CD8-positive, alpha-beta memory T cell (primary cell): ENCODE results near the gene CYTH2. TPM values are rescaled to one million over a fixed set of nuclear protein-coding genes. Genes with fewer than 3 reads are reported as not detected.

Experiments
- CTCF ChIA-PET: fragments of 350-600 bp; sonication (Branson Sonifier 250); formaldehyde crosslinking; loops from one replicate; lab custom pipeline; 2021; ENCODE audit warnings: antibody characterized with exemption; lab: Charles Lee
- POLR2A ChIA-PET: fragments of 350-600 bp; sonication (Branson Sonifier 250); formaldehyde crosslinking; loops from one replicate; lab custom pipeline; 2021; ENCODE audit warnings: antibody characterized with exemption; lab: Charles Lee
- DNase-seq, 5 donors: peaks; one replicate each; pipeline versions ENCODE4 v3.0.0 to v3.0.0-alpha.2; 2020 to 2022; ENCODE audit warnings: mixed read lengths in 1 of 5
- H3K27ac ChIP-seq: one replicate; pipeline ENCODE4 v1.7.0; 2013; ENCODE audit warnings: low read depth, mild to moderate bottlenecking, low read length, moderate library complexity
- H3K27me3 ChIP-seq: 2 replicates; pipeline ENCODE4 v1.7.0; 2013; ENCODE audit warnings: low read length, mild to moderate bottlenecking; ENCODE audit not compliant: insufficient read depth, poor library complexity, severe bottlenecking
- H3K36me3 ChIP-seq: 2 replicates; pipeline ENCODE4 v1.7.0; 2013; ENCODE audit warnings: mild to moderate bottlenecking, low read length, moderate library complexity; ENCODE audit not compliant: insufficient read depth
- H3K4me1 ChIP-seq: 2 replicates; pipeline ENCODE4 v1.7.0; 2013; ENCODE audit warnings: mild to moderate bottlenecking, low read length, moderate library complexity; ENCODE audit not compliant: insufficient read depth
- H3K4me3 ChIP-seq: 2 replicates; pipeline ENCODE4 v1.7.0; 2013; ENCODE audit warnings: mild to moderate bottlenecking, low read length
- H3K9me3 ChIP-seq: 2 replicates; pipeline ENCODE4 v1.7.0; 2013; ENCODE audit warnings: mild to moderate bottlenecking, low read length
- H3K27ac Mint-ChIP-seq, 8 donors: one replicate each; pipeline ENCODE4 v1.8.0; 2020 to 2021; ENCODE audit warnings: mixed read lengths in 8 of 8, mild to moderate bottlenecking in 6 of 8, inconsistent platforms in 3 of 8, moderate library complexity in 3 of 8
- H3K27me3 Mint-ChIP-seq, 2 donors: one replicate each; pipeline ENCODE4 v1.8.0; 2020 to 2021; ENCODE audit warnings: mixed read lengths in 2 of 2, mild to moderate bottlenecking in 1 of 2, moderate library complexity in 1 of 2
- H3K36me3 Mint-ChIP-seq, 3 donors: one replicate each; pipeline ENCODE4 v1.8.0; 2020 to 2021; ENCODE audit warnings: mixed read lengths in 3 of 3, inconsistent platforms in 1 of 3, mild to moderate bottlenecking in 1 of 3
- H3K4me1 Mint-ChIP-seq, 3 donors: one replicate each; pipeline ENCODE4 v1.8.0; 2020 to 2021; ENCODE audit warnings: mixed read lengths in 3 of 3, inconsistent platforms in 1 of 3, mild to moderate bottlenecking in 1 of 3
- H3K4me3 Mint-ChIP-seq, 7 donors: one replicate each; pipeline ENCODE4 v1.8.0; 2020 to 2021; ENCODE audit warnings: mixed read lengths in 7 of 7, mild to moderate bottlenecking in 6 of 7, moderate library complexity in 4 of 7, inconsistent platforms in 2 of 7
- H3K9me3 Mint-ChIP-seq, 5 donors: one replicate each; pipeline ENCODE4 v1.8.0; 2020 to 2022; ENCODE audit warnings: mixed read lengths in 5 of 5, mild to moderate bottlenecking in 3 of 5, moderate library complexity in 2 of 5, inconsistent platforms in 1 of 5
- polyA plus RNA-seq: library from polyadenylated mRNA; unstranded; fragments of 300-500 nt; fragmentation: Illumina TruSeq; gene quantifications from one replicate; pipeline ENCODE4 v1.2.3, GENCODE V29; 2021
- total RNA-seq, 2 experiments: library from RNA; stranded (reverse); gene quantifications; one replicate each; pipeline ENCODE4 v1.2.3, GENCODE V29; 2021

CYTH2 gene
- total and polyA plus RNA-seq, 3 experiments from 2014 or later, result 30.7 to 34.8 (median 33.3) TPM

DNA sequence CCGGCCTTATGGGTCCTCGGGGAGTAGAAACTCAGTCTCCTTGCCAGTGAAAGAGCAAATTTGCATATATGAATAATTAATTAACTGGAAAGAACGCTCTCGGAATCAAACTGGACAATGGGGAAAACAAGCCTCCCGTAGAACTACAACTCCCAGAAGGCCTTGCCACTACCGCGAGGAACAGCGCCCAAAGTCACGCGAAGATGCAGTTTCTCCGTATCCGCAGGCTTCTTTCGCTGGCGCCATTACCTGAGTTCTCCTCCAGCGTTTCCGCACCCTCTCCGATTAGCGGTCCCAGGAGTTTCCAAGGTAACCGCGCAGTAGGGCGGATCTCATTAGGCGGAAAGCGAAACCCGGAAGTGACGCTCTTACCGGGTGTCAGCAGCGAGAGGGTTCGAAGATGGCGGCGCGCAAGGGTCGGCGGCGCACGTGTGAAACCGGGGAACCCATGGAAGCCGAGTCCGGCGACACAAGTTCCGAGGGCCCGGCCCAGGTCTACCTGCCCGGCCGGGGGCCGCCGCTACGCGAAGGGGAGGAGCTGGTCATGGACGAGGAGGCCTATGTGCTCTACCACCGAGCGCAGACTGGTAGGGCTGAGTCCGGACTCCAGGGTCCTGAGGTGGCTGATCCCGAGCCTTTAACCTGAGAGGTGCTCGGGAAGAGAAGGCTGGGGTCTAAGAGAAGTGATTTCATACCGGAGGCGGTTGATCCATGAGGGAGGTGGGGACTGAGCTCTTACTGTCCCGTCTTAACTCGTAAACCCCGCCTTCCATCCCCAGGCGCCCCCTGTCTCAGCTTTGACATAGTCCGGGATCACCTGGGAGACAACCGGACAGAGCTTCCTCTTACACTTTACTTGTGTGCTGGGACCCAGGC lies 23.3 kb upstream of the CYTH2 start, which contains the start of gene GRWD1:
GRWD1 (plus strand) TSS at position 378 of the 876 bp plus-strand sequence; CDS start at position 401, 23 bp downstream.
- peak within 1 kb of the TSS; percentile 78 for H3K27ac ChIP-seq
- H3K27ac Mint-ChIP-seq, result peak within 1 kb of the TSS; percentile 83 to 99 (median 98)
- peaks cover 19% of the 10 kb centered on the region for H3K4me1 ChIP-seq
- H3K27me3 Mint-ChIP-seq, result peaks cover 16 to 17% of the 10 kb centered on the region in 2 donors
- CTCF ChIA-PET, result interaction anchor here (1.4 kb wide), 1 partner anchor 139 kb away, joined by 3 read pairs; no protein-coding TSS in a partner anchor
- H3K36me3 ChIP-seq, result peaks cover 23% of the 10 kb centered on the region
- H3K4me3 ChIP-seq, result peak within 1 kb of the TSS; percentile 83
- peaks cover 28 to 49% (median 41%) of the 10 kb centered on the region in 3 donors for H3K4me1 Mint-ChIP-seq
- POLR2A ChIA-PET, result interaction anchor here (0.5 to 1.2 kb wide), 4 partner anchors 8 to 113 kb away, joined by 3 to 5 read pairs (median 4); no protein-coding TSS in a partner anchor
- DNase-seq, result peak; percentile 83 to 97 (median 90)
- peaks cover 9 to 50% (median 10%) of the 10 kb centered on the region in 3 donors for H3K36me3 Mint-ChIP-seq
- H3K9me3 ChIP-seq, result no peaks in the 10 kb centered on the region
- peak within 1 kb of the TSS; percentile 87 to 98 (median 96) for H3K4me3 Mint-ChIP-seq
- peaks cover 0 to 1% (median 0%) of the 10 kb centered on the region in 5 donors for H3K9me3 Mint-ChIP-seq
- H3K27me3 ChIP-seq, result peaks cover 13% of the 10 kb centered on the region

DNA sequence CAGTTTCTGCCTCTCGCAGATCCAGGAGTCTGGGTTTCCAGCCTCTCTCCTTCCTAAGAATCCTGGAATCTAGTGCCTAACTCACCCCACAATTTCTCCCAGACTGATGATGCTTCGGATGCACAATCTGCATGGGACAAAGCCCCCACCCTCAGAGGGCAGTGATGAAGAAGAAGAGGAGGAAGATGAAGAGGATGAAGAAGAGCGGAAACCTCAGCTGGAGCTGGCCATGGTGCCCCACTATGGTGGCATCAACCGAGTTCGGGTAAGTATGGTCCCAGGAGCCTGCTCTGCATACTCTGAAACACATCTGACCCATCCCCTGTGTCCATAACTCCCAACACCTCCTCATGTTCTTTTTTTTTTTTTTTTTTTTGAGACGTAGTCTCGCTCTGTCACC lies 22.6 kb upstream of the CYTH2 start:
- Histone ChIP-seq H3K36me3 (peaks cover 30% of the 10 kb centered on the region), H3K27ac (peak overlapping the region; percentile 78), H3K4me3 (peak overlapping the region; percentile 83), H3K9me3 (no peaks in the 10 kb centered on the region), H3K4me1 (peaks cover 19% of the 10 kb centered on the region), H3K27me3 (peaks cover 12% of the 10 kb centered on the region)
- H3K4me1 Mint-ChIP-seq, result peaks cover 28 to 49% (median 41%) of the 10 kb centered on the region in 3 donors
- POLR2A ChIA-PET, result interaction anchor here (0.6 kb wide), 1 partner anchor 7 kb away, joined by 5 read pairs; no protein-coding TSS in a partner anchor
- H3K4me3 Mint-ChIP-seq, result peak overlapping the region; percentile 87 to 98 (median 96)
- peaks cover 13 to 16% of the 10 kb centered on the region in 2 donors for H3K27me3 Mint-ChIP-seq
- H3K9me3 Mint-ChIP-seq, result peaks cover 0 to 1% (median 0%) of the 10 kb centered on the region in 5 donors
- H3K27ac Mint-ChIP-seq, result peak overlapping the region; percentile 29 to 98 (median 96)
- CTCF ChIA-PET, result interaction anchor here (1.4 kb wide), 1 partner anchor 138 kb away, joined by 3 read pairs; no protein-coding TSS in a partner anchor
- DNase-seq, result no peak
- peaks cover 9 to 58% (median 10%) of the 10 kb centered on the region in 3 donors for H3K36me3 Mint-ChIP-seq

DNA sequence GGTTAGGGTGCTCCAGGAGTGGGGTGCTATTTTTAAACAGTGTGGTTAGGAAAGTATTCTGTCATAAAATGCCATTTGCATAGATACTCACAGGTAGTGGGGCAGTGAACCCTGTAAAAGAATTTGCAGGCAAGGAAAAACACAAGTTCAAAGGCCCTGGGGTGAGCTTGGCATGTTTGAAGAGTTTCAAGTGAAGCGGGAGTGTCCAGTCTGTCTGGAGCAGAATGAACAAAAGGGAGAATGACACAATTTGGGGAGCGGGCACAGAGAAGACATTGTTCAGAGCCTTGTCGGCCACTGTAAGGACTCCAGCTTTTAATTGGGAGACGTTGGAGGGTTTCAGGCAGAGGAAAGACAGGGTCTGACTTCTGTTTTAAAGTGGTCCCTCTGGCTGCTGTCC lies 20.6 kb upstream of the CYTH2 start:
- Histone ChIP-seq H3K36me3 (peaks cover 46% of the 10 kb centered on the region), H3K27me3 (peaks cover 5% of the 10 kb centered on the region), H3K9me3 (no peaks in the 10 kb centered on the region), H3K4me1 (peaks cover 19% of the 10 kb centered on the region), H3K4me3 (no peak overlapping the region), H3K27ac (no peak overlapping the region)
- Mint-ChIP-seq H3K4me3 (no peak overlapping the region), H3K4me1 (peaks cover 28 to 44% (median 41%) of the 10 kb centered on the region in 3 donors), H3K36me3 (peaks cover 9 to 76% (median 13%) of the 10 kb centered on the region in 3 donors), H3K27ac (no peak overlapping the region), H3K27me3 (peaks cover 6 to 8% of the 10 kb centered on the region in 2 donors), H3K9me3 (peaks cover 0 to 1% (median 0%) of the 10 kb centered on the region in 5 donors)
- ChIA-PET POLR2A (no interaction called here), CTCF (no interaction called here)
- DNase-seq, result no peak

GRCh38 chr19:48450441-48450840 lies 18.7 kb upstream of the CYTH2 start:
- Histone ChIP-seq H3K4me1 (peaks cover 5% of the 10 kb centered on the region), H3K9me3 (no peaks in the 10 kb centered on the region), H3K27me3 (no peaks in the 10 kb centered on the region), H3K4me3 (no peak overlapping the region), H3K27ac (no peak overlapping the region), H3K36me3 (peaks cover 50% of the 10 kb centered on the region)
- no peak for DNase-seq
- Mint-ChIP-seq H3K27ac (no peak overlapping the region), H3K9me3 (no peaks in the 10 kb centered on the region), H3K36me3 (peaks cover 15 to 89% (median 19%) of the 10 kb centered on the region in 3 donors), H3K4me3 (no peak overlapping the region), H3K27me3 (peaks cover 0 to 2% of the 10 kb centered on the region in 2 donors), H3K4me1 (peaks cover 17 to 37% (median 35%) of the 10 kb centered on the region in 3 donors)
- ChIA-PET CTCF (interaction anchor here (1.1 kb wide), 1 partner anchor 39 kb away, joined by 4 read pairs; no protein-coding TSS in a partner anchor), POLR2A (no interaction called here)

- Histone ChIP-seq H3K36me3 (peaks cover 50% of the 10 kb centered on the region), H3K27ac (no peak overlapping the region), H3K4me1 (peaks cover 5% of the 10 kb centered on the region), H3K27me3 (no peaks in the 10 kb centered on the region), H3K4me3 (no peak overlapping the region), H3K9me3 (no peaks in the 10 kb centered on the region)
- ChIA-PET POLR2A (no interaction called here), CTCF (interaction anchor here (1.1 kb wide), 1 partner anchor 39 kb away, joined by 4 read pairs; no protein-coding TSS in a partner anchor)
- Mint-ChIP-seq H3K27ac (no peak overlapping the region), H3K4me3 (no peak overlapping the region), H3K27me3 (no peaks in the 10 kb centered on the region), H3K9me3 (no peaks in the 10 kb centered on the region), H3K4me1 (peaks cover 13 to 33% (median 31%) of the 10 kb centered on the region in 3 donors), H3K36me3 (peaks cover 15 to 88% (median 19%) of the 10 kb centered on the region in 3 donors)
- DNase-seq, result no peak
Observed at GRCh38 chr19:48450863-48451262, 18.3 kb upstream of the CYTH2 start.

GRCh38 chr19:48451624-48452023 lies 17.5 kb upstream of the CYTH2 start:
- H3K27ac ChIP-seq, result no peak overlapping the region

GRCh38 chr19:48452289-48453190 lies 16.6 kb upstream of the CYTH2 start:
- H3K27me3 ChIP-seq, result no peaks in the 10 kb centered on the region
- Mint-ChIP-seq H3K27me3 (no peaks in the 10 kb centered on the region), H3K4me3 (peak overlapping the region in 1 of 7 donors; percentile 16), H3K9me3 (no peaks in the 10 kb centered on the region), H3K36me3 (peaks cover 12 to 87% (median 19%) of the 10 kb centered on the region in 3 donors), H3K27ac (peak overlapping the region in 1 of 8 donors; percentile 47), H3K4me1 (peaks cover 11 to 21% (median 20%) of the 10 kb centered on the region in 3 donors)
- CTCF ChIA-PET, result no interaction called here
- H3K27ac ChIP-seq, result no peak overlapping the region
- no peak for DNase-seq
- H3K9me3 ChIP-seq, result no peaks in the 10 kb centered on the region
- POLR2A ChIA-PET, result no interaction called here
- peaks cover 50% of the 10 kb centered on the region for H3K36me3 ChIP-seq
- H3K4me1 ChIP-seq, result no peaks in the 10 kb centered on the region
- no peak overlapping the region for H3K4me3 ChIP-seq

More at GRCh38 chr19:48451624-48452023, 17.5 kb upstream of the CYTH2 start:
- Histone ChIP-seq H3K36me3 (peaks cover 50% of the 10 kb centered on the region), H3K9me3 (no peaks in the 10 kb centered on the region), H3K4me3 (no peak overlapping the region), H3K27me3 (no peaks in the 10 kb centered on the region), H3K4me1 (peaks cover under 1% of the 10 kb centered on the region)
- CTCF ChIA-PET, result interaction anchor here (1.1 kb wide), 1 partner anchor 38 kb away, joined by 4 read pairs; no protein-coding TSS in a partner anchor
- H3K27ac Mint-ChIP-seq, result no peak overlapping the region
- peaks cover 11 to 25% (median 23%) of the 10 kb centered on the region in 3 donors for H3K4me1 Mint-ChIP-seq
- H3K4me3 Mint-ChIP-seq, result no peak overlapping the region
- no peak for DNase-seq
- H3K36me3 Mint-ChIP-seq, result peaks cover 15 to 86% (median 19%) of the 10 kb centered on the region in 3 donors
- no peaks in the 10 kb centered on the region for H3K27me3 Mint-ChIP-seq
- POLR2A ChIA-PET, result no interaction called here
- no peaks in the 10 kb centered on the region for H3K9me3 Mint-ChIP-seq
